Right renal pelvis (tissue), 4 donors: ENCODE results near the gene ASPG. TPM values are rescaled to one million over a fixed set of nuclear protein-coding genes. Genes with fewer than 3 reads are reported as not detected.
A peak's percentile ranks its signal among the peaks of the same experiment; 100 is the strongest.

ENCODE experiments used
- DNase-seq, 4 donors: peaks; one replicate each; pipeline ENCODE4 v3.0.0-alpha.2; 2013; ENCODE audit warnings: low read depth in 4 of 4, low spot score in 3 of 4, missing footprints in 1 of 4
- polyA plus RNA-seq, 4 donors: library from polyadenylated mRNA; unstranded; fragments of 120-200 nt; gene quantifications; one replicate each; pipeline ENCODE4 v1.2.1, GENCODE V29; 2013; ENCODE audit not compliant: insufficient read length in 4 of 4

Gene ASPG
- polyA plus RNA-seq, 4 donors: 12.3 to 20.2 (median 16.5) TPM

DNA sequence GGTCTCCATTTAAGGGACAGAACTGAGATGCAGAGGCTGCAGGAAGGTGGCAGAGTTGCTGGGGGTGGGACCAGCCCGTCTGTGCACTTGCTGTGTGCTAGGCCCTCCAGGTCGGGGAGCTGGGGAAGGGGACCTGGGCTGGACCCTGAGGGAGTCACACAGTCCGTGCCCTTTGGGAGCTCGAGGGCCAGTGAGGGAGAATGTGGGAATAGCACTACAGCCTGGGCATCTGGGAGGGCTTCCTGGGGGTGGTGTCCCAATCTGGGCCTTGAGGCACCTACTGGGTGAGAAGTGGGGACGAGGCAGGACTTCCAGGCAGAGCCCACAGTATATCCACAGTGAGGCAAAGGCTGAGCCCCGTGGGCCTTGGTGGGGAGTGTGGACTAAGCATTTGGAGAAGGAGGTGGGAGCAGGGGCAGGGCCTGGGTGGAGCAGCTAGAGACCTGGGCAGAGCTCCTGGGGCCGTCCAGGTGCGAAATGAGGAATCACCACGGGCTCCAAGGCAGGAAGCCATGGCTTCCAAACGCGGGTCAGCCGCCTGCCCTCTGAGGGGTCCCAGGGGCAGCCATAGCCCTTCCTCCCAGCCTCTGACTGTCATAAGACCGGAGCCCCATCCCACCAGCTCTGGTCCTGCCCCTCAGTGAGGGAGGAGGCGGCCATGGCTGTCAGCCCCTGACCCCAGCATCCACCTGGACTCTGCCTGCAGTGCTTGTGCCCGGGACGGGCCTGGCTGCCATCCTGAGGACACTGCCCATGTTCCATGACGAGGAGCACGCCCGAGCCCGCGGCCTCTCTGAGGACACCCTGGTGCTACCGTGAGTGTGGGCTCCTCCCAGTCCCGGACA, 6.6 kb downstream of the ASPG start:
- no peak for DNase-seq

DNA sequence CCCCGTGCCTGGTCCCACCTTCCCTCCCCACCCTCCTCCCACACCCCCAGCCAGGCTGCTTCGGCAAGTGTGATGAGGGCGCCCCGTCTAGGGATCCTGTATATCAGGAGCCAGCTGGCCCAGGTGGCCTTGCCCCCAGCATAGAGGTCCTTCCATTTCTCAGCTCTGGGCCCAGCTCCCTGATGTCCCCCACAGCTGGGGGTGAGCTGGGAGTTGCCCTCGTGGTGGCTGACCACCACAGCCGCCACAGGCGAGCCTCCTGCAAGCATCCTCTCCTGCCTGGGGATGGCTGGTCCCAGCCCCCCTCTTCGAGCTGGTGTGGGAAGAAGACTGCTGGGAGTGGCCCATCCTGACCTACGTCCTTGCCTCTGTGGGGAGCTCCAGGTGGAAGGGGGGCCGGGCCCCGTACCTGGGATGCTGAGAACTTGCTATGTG, 7.4 kb downstream of the ASPG start:
- DNase-seq: no peak

DNA sequence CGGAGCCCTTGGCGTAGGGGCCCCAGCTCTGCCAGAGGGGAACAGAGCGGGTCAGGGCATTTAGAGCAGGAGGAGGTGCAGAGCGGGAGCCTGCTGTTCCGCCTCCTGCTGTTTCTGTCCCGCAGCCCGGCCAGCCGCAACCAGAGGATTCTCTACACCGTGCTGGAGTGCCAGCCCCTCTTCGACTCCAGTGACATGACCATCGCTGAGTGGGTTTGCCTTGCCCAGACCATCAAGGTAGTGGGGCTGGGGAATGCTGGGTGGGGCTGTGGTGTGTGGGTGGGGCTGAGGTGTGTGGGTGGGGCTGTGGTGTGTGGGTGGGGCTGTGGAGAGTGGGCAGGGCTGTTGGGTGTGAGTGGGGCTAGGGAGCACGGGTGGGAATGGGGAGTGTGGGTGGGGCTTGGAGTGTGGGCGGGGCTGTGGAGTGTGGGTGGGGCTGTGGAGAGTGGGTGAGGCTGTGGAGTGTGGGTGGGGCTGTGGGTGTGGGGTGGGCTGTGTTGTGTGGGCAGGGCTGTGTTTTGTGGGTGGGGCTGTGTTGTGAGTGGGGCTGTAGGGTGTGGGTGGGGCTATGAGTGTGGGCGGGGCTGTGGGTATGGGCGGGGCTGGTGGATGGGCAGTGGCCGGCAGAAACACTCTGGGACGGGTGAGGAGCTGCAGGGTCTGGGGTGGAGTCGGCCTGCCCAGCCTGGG, 8.0 kb downstream of the ASPG start:
- DNase-seq: no peak

GRCh38 chr14:104094056-104094708, 8.7 kb downstream of the ASPG start:
- DNase-seq: no peak

- DNase-seq: peak in 1 of 4 donors; percentile 58
Observed at GRCh38 chr14:104094709-104095425, 9.4 kb downstream of the ASPG start.

- no peak for DNase-seq
Observed at GRCh38 chr14:104095426-104096310, 10.2 kb downstream of the ASPG start.

GRCh38 chr14:104096318-104096717, 10.8 kb downstream of the ASPG start:
- DNase-seq: no peak

GRCh38 chr14:104096751-104097700, 11.5 kb downstream of the ASPG start:
- DNase-seq: no peak

GRCh38 chr14:104098272-104099095, 13.0 kb downstream of the ASPG start:
- no peak for DNase-seq

GRCh38 chr14:104099096-104100041, 13.9 kb downstream of the ASPG start:
- no peak for DNase-seq

- DNase-seq: no peak
Observed at GRCh38 chr14:104100171-104101085, 14.9 kb downstream of the ASPG start.

DNA sequence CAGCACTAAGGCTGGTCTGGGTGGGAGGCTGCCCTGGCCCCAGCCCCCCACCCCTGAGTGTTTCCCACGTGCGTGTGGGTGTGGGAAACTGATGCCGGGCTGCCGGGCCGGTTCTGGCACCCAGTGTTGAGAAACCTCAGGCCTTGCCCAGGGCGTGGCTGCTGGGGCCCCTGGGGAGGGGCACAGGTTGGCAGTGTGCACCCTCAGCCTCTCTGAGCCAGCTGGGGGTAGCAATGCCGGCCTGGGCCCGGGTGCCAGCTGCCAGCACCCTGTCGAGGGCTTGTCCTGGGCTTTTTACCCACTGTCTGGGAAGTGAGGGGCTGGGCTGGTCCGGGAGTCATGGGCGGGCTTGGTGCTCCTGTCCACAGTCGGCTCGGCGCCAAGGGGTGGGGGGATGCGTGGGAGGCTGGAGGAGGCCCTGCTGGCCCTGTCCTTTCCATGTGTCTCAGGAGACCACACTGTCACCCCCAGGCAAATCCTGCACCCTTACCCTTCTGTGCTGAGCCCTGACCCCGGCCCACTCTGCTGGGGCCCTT, 15.7 kb downstream of the ASPG start:
- DNase-seq: no peak

GRCh38 chr14:104101651-104102281, 16.3 kb downstream of the ASPG start:
- no peak for DNase-seq

DNA sequence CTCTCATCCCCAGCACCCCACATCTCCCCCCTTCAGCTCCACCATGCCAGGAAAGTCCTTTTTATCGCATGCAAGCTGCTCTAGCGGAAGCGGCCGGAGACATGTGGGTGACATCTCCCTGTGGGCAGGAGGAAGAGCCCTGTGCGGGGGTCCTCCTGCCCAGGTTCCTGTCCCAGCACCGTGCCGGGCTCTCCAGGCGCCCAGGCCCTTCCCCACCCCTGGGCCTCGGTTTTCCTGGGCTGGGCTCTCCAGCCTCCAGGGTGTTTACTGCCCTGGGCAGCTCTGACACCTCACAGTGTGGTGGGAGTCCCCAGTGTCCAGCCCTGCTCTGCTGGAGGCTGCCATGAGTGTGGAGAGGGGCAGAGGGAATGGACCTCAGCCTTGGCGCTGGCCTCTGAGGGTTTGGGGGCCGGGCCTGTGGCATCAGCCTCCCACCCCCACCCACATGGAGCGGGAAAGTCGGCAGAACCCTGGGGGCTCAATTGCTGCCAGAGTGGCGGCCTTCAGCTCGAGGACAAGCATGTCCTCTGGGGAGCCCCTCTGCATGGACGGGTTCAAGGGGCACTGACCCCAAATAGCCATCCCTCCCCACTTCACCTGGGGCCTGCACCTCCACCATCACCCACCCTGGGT, 16.9 kb downstream of the ASPG start:
- DNase-seq: no peak
